NCI-H1694 (cell line): ENCODE data around the gene SLC1A2.

Experiments used
- DNase-seq: peaks from one replicate; lab custom pipeline; 2025; lab: John Stamatoyannopoulos, UW

The SLC1A2 gene

GRCh38 chr11:35413598-35413997, 5.8 kb downstream of the SLC1A2 start:
- no peak for DNase-seq

DNA sequence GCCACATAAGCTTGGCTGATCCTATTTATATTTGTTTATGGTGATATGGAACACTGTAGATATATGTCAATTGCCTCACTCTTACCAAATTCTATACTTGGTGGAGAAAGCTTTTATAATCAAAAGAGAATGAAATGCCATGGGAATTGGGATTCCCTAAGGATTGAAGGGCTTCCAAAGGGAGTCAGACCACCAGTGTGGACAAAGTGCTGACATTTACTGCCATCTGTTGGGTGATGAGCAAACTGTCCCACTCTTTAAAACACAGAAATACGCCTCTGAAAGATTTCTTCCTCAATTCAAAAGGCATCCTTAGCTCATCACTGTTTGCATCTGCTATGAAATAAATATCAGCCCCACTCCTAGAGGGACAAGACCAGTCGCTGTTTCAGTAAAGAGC, 7.1 kb downstream of the SLC1A2 start:
- DNase-seq: peak; percentile 39

DNA sequence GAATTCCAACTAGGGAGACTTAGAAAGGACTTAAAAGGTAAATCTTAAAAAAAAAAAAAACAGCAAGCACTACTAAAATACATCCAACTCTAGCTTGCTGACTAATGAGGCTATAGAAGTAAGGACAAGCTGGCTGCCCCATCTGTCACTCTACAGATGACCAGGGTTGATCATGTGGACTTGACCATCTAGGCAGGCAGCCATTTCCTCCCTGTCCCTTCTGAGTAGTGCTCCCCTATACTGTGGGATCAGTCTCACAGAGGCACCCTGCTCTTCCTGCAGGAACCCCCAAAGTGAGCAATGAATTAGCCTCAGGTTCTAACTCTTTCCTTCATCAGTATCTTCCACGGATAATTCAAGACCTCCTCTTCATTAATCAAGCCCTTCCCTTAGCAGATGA, 12.3 kb downstream of the SLC1A2 start:
- no peak for DNase-seq

GRCh38 chr11:35404388-35404775, 15.0 kb downstream of the SLC1A2 start:
- no peak for DNase-seq

GRCh38 chr11:35403765-35404387, 15.5 kb downstream of the SLC1A2 start:
- no peak for DNase-seq

DNA sequence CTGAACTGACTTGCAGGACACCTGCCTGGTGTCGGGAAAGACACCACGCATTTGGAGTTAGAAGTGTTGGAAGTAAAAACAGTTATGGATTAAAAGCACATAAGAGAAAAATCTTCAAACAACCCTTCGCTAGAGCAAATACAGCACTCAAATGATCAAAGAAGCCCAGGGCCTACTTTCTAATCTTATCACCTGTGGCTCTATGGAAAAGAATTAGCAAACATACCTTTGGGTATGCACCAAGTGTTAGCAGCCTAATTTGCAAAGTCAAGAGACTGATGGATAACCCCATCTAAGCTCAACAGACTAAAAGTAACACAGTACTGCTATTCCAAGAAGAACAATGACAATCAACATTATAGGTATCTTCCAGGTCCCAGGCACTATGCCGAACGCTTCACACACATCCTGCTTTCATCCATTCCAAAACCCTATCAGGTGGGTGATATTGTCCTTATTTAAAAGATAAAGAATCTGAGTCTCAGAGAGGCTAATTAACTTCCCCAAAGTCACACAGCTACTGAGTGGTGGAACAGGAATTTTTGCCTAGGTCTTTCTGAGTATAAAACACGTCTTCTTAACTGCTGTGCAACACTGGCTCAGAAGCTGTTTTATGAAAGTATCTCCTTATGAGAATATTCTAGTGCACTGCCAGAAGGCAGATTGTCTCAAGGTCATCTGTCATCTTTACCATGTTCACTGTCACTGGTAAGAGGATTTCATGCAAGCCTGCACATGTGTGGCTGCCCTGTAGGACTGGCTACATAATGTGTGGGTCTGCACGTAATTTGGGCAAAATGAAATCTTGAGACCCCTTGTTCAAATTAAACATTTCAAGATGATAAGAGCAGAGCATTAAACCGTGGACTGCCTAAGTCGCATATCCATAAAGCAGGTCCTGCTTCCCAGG, 16.4 kb downstream of the SLC1A2 start:
- DNase-seq: no peak

GRCh38 chr11:35398881-35399280, 20.5 kb downstream of the SLC1A2 start:
- no peak for DNase-seq

DNA sequence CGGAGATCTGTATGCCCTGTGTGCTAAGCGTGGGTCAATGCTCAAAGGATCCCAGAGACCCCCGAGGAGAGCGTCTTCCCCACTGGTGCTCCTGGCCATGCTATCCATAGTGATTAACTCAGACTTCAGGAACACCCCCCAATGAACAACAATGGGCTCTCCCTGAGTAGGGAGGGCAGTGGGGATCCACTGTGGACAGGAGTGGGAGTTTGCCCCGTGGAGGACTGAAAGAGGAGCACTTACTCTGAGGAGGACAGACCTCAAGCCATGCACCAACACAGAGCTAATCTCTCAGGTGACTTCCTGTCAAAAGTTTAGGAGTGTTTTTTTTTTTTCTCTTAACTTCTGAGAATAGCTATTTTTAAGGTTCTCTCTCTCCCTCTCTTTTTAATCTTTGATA, 24.4 kb downstream of the SLC1A2 start:
- DNase-seq: no peak

GRCh38 chr11:35393098-35393497, 26.3 kb downstream of the SLC1A2 start:
- no peak for DNase-seq

- DNase-seq: peak; percentile 57
These were observed 27.3 kb downstream of the SLC1A2 start for GRCh38 chr11:35391922-35392688.

- no peak for DNase-seq
These were observed 28.3 kb downstream of the SLC1A2 start for GRCh38 chr11:35390737-35391682.

- no peak for DNase-seq
These were observed 29.4 kb downstream of the SLC1A2 start for GRCh38 chr11:35389897-35390465.

DNA sequence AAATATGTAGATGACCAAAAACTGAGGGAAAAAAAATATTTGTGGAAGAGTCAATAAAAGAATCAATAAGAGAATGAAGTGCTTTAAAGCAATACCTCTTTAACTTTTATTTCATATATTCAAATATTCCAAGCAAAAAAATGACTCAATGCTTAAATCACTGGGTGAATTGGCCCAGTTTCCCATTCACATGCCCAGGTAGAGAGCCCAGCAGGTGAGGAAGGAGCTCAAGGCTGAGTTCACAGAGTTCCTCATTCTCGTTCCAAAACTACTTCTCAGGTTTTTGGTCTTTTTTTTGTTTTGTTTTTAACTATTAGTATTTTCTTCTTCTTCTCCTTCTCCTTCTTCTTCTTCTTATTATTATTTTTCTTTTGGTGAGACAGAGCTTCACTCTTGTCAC, 30.2 kb downstream of the SLC1A2 start:
- no peak for DNase-seq

GRCh38 chr11:35388061-35388460, 31.3 kb downstream of the SLC1A2 start:
- DNase-seq: no peak

DNA sequence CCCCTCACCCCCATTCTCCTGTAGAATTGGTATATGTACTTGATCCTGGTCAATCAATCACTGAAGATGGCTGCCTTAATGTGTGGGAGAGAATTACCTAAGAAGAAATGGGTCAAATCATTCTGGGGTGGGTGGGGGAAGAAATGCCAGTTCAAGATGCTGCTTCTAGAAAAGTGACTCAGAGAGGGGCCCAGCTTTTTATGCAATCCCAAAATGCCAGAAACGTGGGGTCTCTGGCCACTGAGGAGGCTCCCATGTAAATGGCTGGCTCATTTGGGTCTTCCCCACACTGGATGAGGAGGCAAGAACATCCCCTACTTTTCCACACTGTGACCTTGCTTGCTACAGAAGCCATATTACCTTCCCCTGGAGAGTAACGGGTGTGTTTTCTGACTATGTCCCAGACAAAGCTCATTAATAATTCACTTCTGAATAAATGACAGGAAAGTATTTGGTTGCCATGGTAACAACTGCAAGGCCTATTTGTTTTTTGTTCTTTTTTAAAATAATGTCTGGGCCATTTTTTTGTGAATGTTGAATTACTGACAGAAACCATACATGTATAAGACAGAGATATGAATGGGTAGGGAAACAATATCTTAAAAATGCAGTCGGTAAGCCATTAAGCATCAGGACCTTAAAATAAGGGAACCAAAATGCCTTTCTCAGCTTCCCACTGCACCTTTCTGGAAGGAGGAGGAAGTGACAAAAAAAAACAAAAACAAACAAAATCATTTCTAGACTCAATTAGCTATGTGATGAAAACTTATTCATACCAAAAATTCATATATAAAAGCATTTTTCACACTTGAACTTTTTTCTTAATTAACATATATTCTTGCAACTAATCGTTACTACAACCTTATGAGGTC, 32.0 kb downstream of the SLC1A2 start:
- no peak for DNase-seq

GRCh38 chr11:35383953-35384352, 35.4 kb downstream of the SLC1A2 start:
- no peak for DNase-seq

DNA sequence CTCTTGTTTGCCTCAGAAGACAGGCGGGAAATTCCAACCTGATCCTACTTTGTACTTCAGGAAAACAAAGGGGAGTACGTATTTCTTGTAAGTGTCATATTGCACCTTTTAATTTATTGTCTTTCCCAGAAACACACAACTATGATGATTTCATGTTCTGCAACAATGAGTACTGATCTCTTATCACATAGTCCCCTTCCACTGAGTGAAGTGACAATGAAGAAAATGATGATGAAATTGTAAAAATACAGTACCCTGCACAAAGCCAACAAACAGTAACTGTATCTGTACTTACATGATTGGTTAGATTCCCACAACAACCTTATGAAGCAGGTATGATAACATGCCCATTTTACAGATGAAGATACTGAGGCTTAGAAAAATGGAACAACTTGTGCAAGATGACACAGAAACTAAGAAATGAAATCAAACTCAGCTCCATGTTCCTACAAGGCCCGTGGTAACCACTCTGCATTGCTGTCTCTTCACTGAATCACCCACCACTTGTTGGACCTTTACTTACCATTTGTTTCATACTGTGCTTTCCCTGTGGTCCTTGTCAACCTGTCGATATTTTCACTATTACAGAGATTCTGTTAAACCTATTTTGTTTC, 37.5 kb downstream of the SLC1A2 start:
- DNase-seq: no peak

GRCh38 chr11:35380603-35381002, 38.8 kb downstream of the SLC1A2 start:
- DNase-seq: no peak

DNA sequence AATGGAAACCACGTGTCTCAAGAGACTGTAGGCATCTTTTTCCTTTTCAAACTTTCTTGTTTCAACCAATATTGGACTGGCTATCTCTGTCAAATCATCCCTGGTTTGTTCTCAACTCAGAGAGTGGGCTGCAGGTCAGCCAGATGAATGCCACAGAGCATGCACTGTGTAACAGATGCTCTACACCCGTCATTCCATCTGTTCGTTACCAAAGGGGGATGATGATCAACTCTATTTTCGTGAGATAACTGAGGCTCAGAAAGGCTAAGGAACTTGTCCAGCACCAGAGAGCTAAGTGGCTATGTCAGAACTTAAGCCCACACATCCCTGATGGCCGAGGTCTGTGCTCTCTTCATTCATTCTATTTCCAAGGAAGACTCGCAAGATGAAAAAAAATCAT, 42.1 kb downstream of the SLC1A2 start:
- peak; percentile 49 for DNase-seq

GRCh38 chr11:35376613-35377012, 42.7 kb downstream of the SLC1A2 start:
- DNase-seq: no peak
